ENCODE results near the gene GRIP2.

GRIP2 gene

GRCh38 chr3:14471016-14471415, 69.1 kb downstream of the GRIP2 start:
- no peak for DNase-seq
- Histone ChIP-seq H3K27me3 (ENCODE audit: control insufficient read depth in 1 of 2, insufficient read depth in 1 of 2, low read length in 2 of 2) (no peaks in the 10 kb centered on the region), H3K18ac (ENCODE audit: low read depth in 1 of 2, low read length in 2 of 2) (no peak overlapping the region), H3K4me1 (ENCODE audit: control insufficient read depth, insufficient read depth, low read depth, low read length) (peaks cover 49% of the 10 kb centered on the region), H4K91ac (ENCODE audit: low read length) (no peak overlapping the region), H2BK5ac (ENCODE audit: low read depth, low read length, poor library complexity, severe bottlenecking) (no peak overlapping the region), H3K79me1 (replicated peaks; ENCODE audit: low read length, poor library complexity, severe bottlenecking) (peaks cover 14% of the 10 kb centered on the region), H2BK120ac (ENCODE audit: low read depth, low read length) (no peak overlapping the region), H3K4me3 (ENCODE audit: insufficient read depth in 1 of 2, low read depth in 1 of 2, low read length in 2 of 2) (no peak overlapping the region), H3K9ac (ENCODE audit: low read length) (no peak overlapping the region), H3K36me3 (ENCODE audit: control insufficient read depth in 1 of 2, insufficient read depth in 2 of 2, low read depth in 1 of 2, low read length in 2 of 2) (peaks cover 71 to 76% of the 10 kb centered on the region in 2 experiments), H2AK5ac (ENCODE audit: low read length, severe bottlenecking) (peak overlapping the region; percentile 77), H4K8ac (ENCODE audit: low read length) (no peak overlapping the region), H3K14ac (ENCODE audit: low read length in 2 of 2) (no peak overlapping the region), H3K4me2 (ENCODE audit: low read length, poor library complexity, severe bottlenecking) (no peak overlapping the region), H3K27ac (ENCODE audit: low read length, poor library complexity, severe bottlenecking) (peak overlapping the region; percentile 92), H2AFZ (ENCODE audit: low read depth, low read length) (no peak overlapping the region), H3K23ac (ENCODE audit: low read length in 2 of 2) (no peak overlapping the region), H2BK15ac (ENCODE audit: low read depth, poor library complexity, severe bottlenecking) (no peak overlapping the region), H3K4ac (ENCODE audit: low read depth in 1 of 2, low read length in 2 of 2) (no peak overlapping the region), H3K9me3 (ENCODE audit: control insufficient read depth, low read length) (no peaks in the 10 kb centered on the region), H2BK12ac (ENCODE audit: low read length in 2 of 2) (no peak overlapping the region)
- WGBS: 94% methylated on average over 5 of the region's 5 CpGs

- no peak overlapping the region for H2BK12ac ChIP-seq (ENCODE audit: low read length in 2 of 2)
- H3K4me3 ChIP-seq (ENCODE audit: insufficient read depth in 1 of 2, low read depth in 1 of 2, low read length in 2 of 2): no peak overlapping the region
- H4K8ac ChIP-seq (ENCODE audit: low read length): no peak overlapping the region
- H3K18ac ChIP-seq (ENCODE audit: low read depth in 1 of 2, low read length in 2 of 2): no peak overlapping the region
- H3K36me3 ChIP-seq (ENCODE audit: control insufficient read depth in 1 of 2, insufficient read depth in 2 of 2, low read depth in 1 of 2, low read length in 2 of 2): peaks cover 69 to 75% of the 10 kb centered on the region in 2 experiments
- 90% methylated on average over 12 of the region's 12 CpGs for WGBS
- no peak overlapping the region for H2BK15ac ChIP-seq (ENCODE audit: low read depth, poor library complexity, severe bottlenecking)
- peaks cover 49% of the 10 kb centered on the region for H3K4me1 ChIP-seq (ENCODE audit: control insufficient read depth, insufficient read depth, low read depth, low read length)
- no peak overlapping the region for H3K14ac ChIP-seq (ENCODE audit: low read length in 2 of 2)
- DNase-seq: no peak
- H2AK5ac ChIP-seq (ENCODE audit: low read length, severe bottlenecking): peak overlapping the region; percentile 60
- H3K4ac ChIP-seq (ENCODE audit: low read depth in 1 of 2, low read length in 2 of 2): no peak overlapping the region
- no peak overlapping the region for H3K9ac ChIP-seq (ENCODE audit: low read length)
- no peak overlapping the region for H4K91ac ChIP-seq (ENCODE audit: low read length)
- no peaks in the 10 kb centered on the region for H3K9me3 ChIP-seq (ENCODE audit: control insufficient read depth, low read length)
- H3K27ac ChIP-seq (ENCODE audit: low read length, poor library complexity, severe bottlenecking): peak overlapping the region; percentile 35
- H2BK5ac ChIP-seq (ENCODE audit: low read depth, low read length, poor library complexity, severe bottlenecking): no peak overlapping the region
- H3K23ac ChIP-seq (ENCODE audit: low read length in 2 of 2): no peak overlapping the region
- peaks cover 14% of the 10 kb centered on the region for H3K79me1 ChIP-seq (replicated peaks; ENCODE audit: low read length, poor library complexity, severe bottlenecking)
- H2BK120ac ChIP-seq (ENCODE audit: low read depth, low read length): no peak overlapping the region
- H2AFZ ChIP-seq (ENCODE audit: low read depth, low read length): no peak overlapping the region
- no peaks in the 10 kb centered on the region for H3K27me3 ChIP-seq (ENCODE audit: control insufficient read depth in 1 of 2, insufficient read depth in 1 of 2, low read length in 2 of 2)
- no peak overlapping the region for H3K4me2 ChIP-seq (ENCODE audit: low read length, poor library complexity, severe bottlenecking)
These were observed 69.7 kb downstream of the GRIP2 start for GRCh38 chr3:14470461-14470860.

GRCh38 chr3:14468621-14468981, 71.5 kb downstream of the GRIP2 start:
- no peak for DNase-seq

GRCh38 chr3:14467814-14468620, 72.1 kb downstream of the GRIP2 start:
- WGBS: 79% methylated on average over 14 of the region's 15 CpGs
- no peak overlapping the region for H3K9ac ChIP-seq (ENCODE audit: low read length)

More at GRCh38 chr3:14468621-14468981, 71.5 kb downstream of the GRIP2 start:
- Histone ChIP-seq H2BK15ac (ENCODE audit: low read depth, poor library complexity, severe bottlenecking) (no peak overlapping the region), H2BK5ac (ENCODE audit: low read depth, low read length, poor library complexity, severe bottlenecking) (no peak overlapping the region), H3K36me3 (ENCODE audit: control insufficient read depth in 1 of 2, insufficient read depth in 2 of 2, low read depth in 1 of 2, low read length in 2 of 2) (peaks cover 72 to 79% of the 10 kb centered on the region in 2 experiments), H3K23ac (ENCODE audit: low read length in 2 of 2) (no peak overlapping the region), H4K91ac (ENCODE audit: low read length) (no peak overlapping the region), H3K9ac (ENCODE audit: low read length) (no peak overlapping the region), H3K4me3 (ENCODE audit: insufficient read depth in 1 of 2, low read depth in 1 of 2, low read length in 2 of 2) (no peak overlapping the region), H3K4me1 (ENCODE audit: control insufficient read depth, insufficient read depth, low read depth, low read length) (peaks cover 38% of the 10 kb centered on the region), H3K14ac (ENCODE audit: low read length in 2 of 2) (no peak overlapping the region), H2AK5ac (ENCODE audit: low read length, severe bottlenecking) (no peak overlapping the region), H2AFZ (ENCODE audit: low read depth, low read length) (no peak overlapping the region), H3K9me3 (ENCODE audit: control insufficient read depth, low read length) (no peaks in the 10 kb centered on the region), H2BK120ac (ENCODE audit: low read depth, low read length) (no peak overlapping the region), H3K27ac (ENCODE audit: low read length, poor library complexity, severe bottlenecking) (no peak overlapping the region), H3K4ac (ENCODE audit: low read depth in 1 of 2, low read length in 2 of 2) (no peak overlapping the region), H3K4me2 (ENCODE audit: low read length, poor library complexity, severe bottlenecking) (no peak overlapping the region), H3K18ac (ENCODE audit: low read depth in 1 of 2, low read length in 2 of 2) (no peak overlapping the region), H4K8ac (ENCODE audit: low read length) (no peak overlapping the region), H3K27me3 (ENCODE audit: control insufficient read depth in 1 of 2, insufficient read depth in 1 of 2, low read length in 2 of 2) (no peaks in the 10 kb centered on the region), H2BK12ac (ENCODE audit: low read length in 2 of 2) (no peak overlapping the region), H3K79me1 (replicated peaks; ENCODE audit: low read length, poor library complexity, severe bottlenecking) (peaks cover 13% of the 10 kb centered on the region)
- 99% methylated on average over 13 of the region's 13 CpGs for WGBS

More at GRCh38 chr3:14467814-14468620, 72.1 kb downstream of the GRIP2 start:
- DNase-seq: peak; percentile 48
- Histone ChIP-seq H3K18ac (ENCODE audit: low read depth in 1 of 2, low read length in 2 of 2) (peak overlapping the region in 1 of 2 experiments; percentile 11), H3K23ac (ENCODE audit: low read length in 2 of 2) (no peak overlapping the region), H2BK12ac (ENCODE audit: low read length in 2 of 2) (no peak overlapping the region), H3K27ac (ENCODE audit: low read length, poor library complexity, severe bottlenecking) (no peak overlapping the region), H3K9me3 (ENCODE audit: control insufficient read depth, low read length) (no peaks in the 10 kb centered on the region), H2BK15ac (ENCODE audit: low read depth, poor library complexity, severe bottlenecking) (no peak overlapping the region), H3K4me1 (ENCODE audit: control insufficient read depth, insufficient read depth, low read depth, low read length) (peaks cover 39% of the 10 kb centered on the region), H3K4me3 (ENCODE audit: insufficient read depth in 1 of 2, low read depth in 1 of 2, low read length in 2 of 2) (no peak overlapping the region), H3K36me3 (ENCODE audit: control insufficient read depth in 1 of 2, insufficient read depth in 2 of 2, low read depth in 1 of 2, low read length in 2 of 2) (peaks cover 76 to 80% of the 10 kb centered on the region in 2 experiments), H3K79me1 (replicated peaks; ENCODE audit: low read length, poor library complexity, severe bottlenecking) (peaks cover 14% of the 10 kb centered on the region), H3K4me2 (ENCODE audit: low read length, poor library complexity, severe bottlenecking) (no peak overlapping the region), H3K4ac (ENCODE audit: low read depth in 1 of 2, low read length in 2 of 2) (no peak overlapping the region), H2AK5ac (ENCODE audit: low read length, severe bottlenecking) (peak overlapping the region; percentile 27), H3K14ac (ENCODE audit: low read length in 2 of 2) (no peak overlapping the region), H2BK120ac (ENCODE audit: low read depth, low read length) (no peak overlapping the region), H2AFZ (ENCODE audit: low read depth, low read length) (no peak overlapping the region), H2BK5ac (ENCODE audit: low read depth, low read length, poor library complexity, severe bottlenecking) (no peak overlapping the region), H4K8ac (ENCODE audit: low read length) (no peak overlapping the region), H3K27me3 (ENCODE audit: control insufficient read depth in 1 of 2, insufficient read depth in 1 of 2, low read length in 2 of 2) (no peaks in the 10 kb centered on the region), H4K91ac (ENCODE audit: low read length) (no peak overlapping the region)

Data from mesenchymal stem cell (in vitro differentiated cells and primary cell).